ENCODE results near the gene SERPINE1. TPM values are rescaled to one million over a fixed set of nuclear protein-coding genes. Genes with fewer than 3 reads are reported as not detected.
A peak's percentile ranks its signal among the peaks of the same experiment; 100 is the strongest.

SERPINE1 gene
- total and polyA plus RNA-seq, 2 of the 13 experiments (the other 11 are each of a cell fraction or from before 2014, with no cell fraction given) = 21.2 to 1,576 TPM

GRCh38 chr7:101127460-101128039 lies 646 bp downstream of the SERPINE1 start (continued):
- TF ChIP-seq CSRNP2 (CRISPR knock-in tag; conservative IDR thresholded peaks at IDR 0.05; ENCODE audit: low read depth) (0 out of 2 replicates have a peak, but pooled peaks have one; percentile 19), MZF1 (CRISPR knock-in tag; IDR thresholded peaks at IDR 0.05; ENCODE audit: borderline replicate concordance) (0 out of 2 replicates have a peak, but pooled peaks have one; percentile 68), ZNF674 (CRISPR knock-in tag; IDR thresholded peaks at IDR 0.05; ENCODE audit: low read depth) (0 out of 2 replicates have a peak, but pooled peaks have one; percentile 23), ZSCAN31 (CRISPR knock-in tag; IDR thresholded peaks at IDR 0.05; ENCODE audit: low read depth) (0 out of 2 replicates have a peak, but pooled peaks have one; percentile 1), ZNF709 (CRISPR knock-in tag; IDR thresholded peaks at IDR 0.05) (peak; percentile 14; the same call in 1 of the 2 replicates), ZNF451 (CRISPR knock-in tag; IDR thresholded peaks at IDR 0.05) (no peak), HOMEZ (CRISPR knock-in tag; IDR thresholded peaks at IDR 0.05; ENCODE audit: low read depth) (0 out of 2 replicates have a peak, but pooled peaks have one; percentile 5), MYPOP (CRISPR knock-in tag; IDR thresholded peaks at IDR 0.05) (0 out of 2 replicates have a peak, but pooled peaks have one; percentile 32), ZNF770 (CRISPR knock-in tag; IDR thresholded peaks at IDR 0.05) (peak; percentile 87), REL (CRISPR knock-in tag; conservative IDR thresholded peaks at IDR 0.05) (0 out of 2 replicates have a peak, but pooled peaks have one; percentile 75), ZNF441 (CRISPR knock-in tag; IDR thresholded peaks at IDR 0.05; ENCODE audit: borderline replicate concordance) (peak; percentile 24; the same call in 1 of the 2 replicates), HOXA7 (CRISPR knock-in tag; IDR thresholded peaks at IDR 0.05) (peak; percentile 83; the same call in 1 of the 2 replicates)
- TF ChIP-seq, protein P1, sequence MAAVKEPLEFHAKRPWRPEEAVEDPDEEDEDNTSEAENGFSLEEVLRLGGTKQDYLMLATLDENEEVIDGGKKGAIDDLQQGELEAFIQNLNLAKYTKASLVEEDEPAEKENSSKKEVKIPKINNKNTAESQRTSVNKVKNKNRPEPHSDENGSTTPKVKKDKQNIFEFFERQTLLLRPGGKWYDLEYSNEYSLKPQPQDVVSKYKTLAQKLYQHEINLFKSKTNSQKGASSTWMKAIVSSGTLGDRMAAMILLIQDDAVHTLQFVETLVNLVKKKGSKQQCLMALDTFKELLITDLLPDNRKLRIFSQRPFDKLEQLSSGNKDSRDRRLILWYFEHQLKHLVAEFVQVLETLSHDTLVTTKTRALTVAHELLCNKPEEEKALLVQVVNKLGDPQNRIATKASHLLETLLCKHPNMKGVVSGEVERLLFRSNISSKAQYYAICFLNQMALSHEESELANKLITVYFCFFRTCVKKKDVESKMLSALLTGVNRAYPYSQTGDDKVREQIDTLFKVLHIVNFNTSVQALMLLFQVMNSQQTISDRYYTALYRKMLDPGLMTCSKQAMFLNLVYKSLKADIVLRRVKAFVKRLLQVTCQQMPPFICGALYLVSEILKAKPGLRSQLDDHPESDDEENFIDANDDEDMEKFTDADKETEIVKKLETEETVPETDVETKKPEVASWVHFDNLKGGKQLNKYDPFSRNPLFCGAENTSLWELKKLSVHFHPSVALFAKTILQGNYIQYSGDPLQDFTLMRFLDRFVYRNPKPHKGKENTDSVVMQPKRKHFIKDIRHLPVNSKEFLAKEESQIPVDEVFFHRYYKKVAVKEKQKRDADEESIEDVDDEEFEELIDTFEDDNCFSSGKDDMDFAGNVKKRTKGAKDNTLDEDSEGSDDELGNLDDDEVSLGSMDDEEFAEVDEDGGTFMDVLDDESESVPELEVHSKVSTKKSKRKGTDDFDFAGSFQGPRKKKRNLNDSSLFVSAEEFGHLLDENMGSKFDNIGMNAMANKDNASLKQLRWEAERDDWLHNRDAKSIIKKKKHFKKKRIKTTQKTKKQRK (IDR thresholded peaks at IDR 0.05; ENCODE audit: low read length) = no peak
- TF ChIP-seq, protein P2, sequence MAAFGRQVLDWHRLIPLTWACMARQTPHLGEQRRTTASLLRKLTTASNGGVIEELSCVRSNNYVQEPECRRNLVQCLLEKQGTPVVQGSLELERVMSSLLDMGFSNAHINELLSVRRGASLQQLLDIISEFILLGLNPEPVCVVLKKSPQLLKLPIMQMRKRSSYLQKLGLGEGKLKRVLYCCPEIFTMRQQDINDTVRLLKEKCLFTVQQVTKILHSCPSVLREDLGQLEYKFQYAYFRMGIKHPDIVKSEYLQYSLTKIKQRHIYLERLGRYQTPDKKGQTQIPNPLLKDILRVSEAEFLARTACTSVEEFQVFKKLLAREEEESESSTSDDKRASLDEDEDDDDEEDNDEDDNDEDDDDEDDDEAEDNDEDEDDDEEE (CRISPR knock-in tag; IDR thresholded peaks at IDR 0.05) = no peak
- TF ChIP-seq, protein P3, sequence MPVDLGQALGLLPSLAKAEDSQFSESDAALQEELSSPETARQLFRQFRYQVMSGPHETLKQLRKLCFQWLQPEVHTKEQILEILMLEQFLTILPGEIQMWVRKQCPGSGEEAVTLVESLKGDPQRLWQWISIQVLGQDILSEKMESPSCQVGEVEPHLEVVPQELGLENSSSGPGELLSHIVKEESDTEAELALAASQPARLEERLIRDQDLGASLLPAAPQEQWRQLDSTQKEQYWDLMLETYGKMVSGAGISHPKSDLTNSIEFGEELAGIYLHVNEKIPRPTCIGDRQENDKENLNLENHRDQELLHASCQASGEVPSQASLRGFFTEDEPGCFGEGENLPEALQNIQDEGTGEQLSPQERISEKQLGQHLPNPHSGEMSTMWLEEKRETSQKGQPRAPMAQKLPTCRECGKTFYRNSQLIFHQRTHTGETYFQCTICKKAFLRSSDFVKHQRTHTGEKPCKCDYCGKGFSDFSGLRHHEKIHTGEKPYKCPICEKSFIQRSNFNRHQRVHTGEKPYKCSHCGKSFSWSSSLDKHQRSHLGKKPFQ (CRISPR knock-in tag; IDR thresholded peaks at IDR 0.05; ENCODE audit: insufficient replicate concordance) = peak; percentile 5

Data from HepG2 (cell line).